ENCODE measurements around the gene MAPK1. TPM values are rescaled to one million over a fixed set of nuclear protein-coding genes. Genes with fewer than 3 reads are reported as not detected.
"Not testable (repeated sequence)": the region's sequence is repeated elsewhere in the genome, so short reads cannot be mapped to it uniquely, and the experiment has no call there.

The MAPK1 gene
- total RNA-seq, 4 donors from 2014 or later = 45.3 to 122 (median 75.2) TPM

DNA sequence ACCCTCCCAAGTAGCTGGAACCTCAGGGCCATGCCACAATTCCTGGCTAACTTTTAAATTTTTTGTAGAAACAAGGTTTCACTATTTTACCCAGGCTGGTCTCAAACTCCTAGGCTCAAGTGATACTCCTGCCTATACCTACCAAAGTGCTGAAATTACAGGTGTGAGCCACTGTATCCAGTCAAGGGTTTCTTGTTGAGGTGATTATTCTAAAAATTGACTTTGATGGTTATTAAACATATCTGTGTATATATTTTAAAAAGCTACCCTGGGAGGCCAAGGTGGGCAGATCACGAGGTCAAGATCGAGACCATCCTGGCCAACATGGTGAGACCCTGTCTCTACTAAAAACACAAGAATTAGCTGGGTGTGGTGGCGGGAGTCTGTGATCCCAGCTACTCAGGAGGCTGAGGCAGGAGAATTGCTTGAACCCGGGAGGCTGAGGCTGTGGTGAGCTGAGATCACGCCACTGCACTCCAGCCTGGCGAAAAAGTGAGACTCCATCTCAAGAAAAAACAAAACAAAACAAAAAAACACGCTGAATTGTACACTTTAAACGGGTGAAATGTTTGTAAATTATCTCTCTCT, 27.1 kb downstream of the MAPK1 start:
- DNase-seq = no peak
- H3K27me3 ChIP-seq = no peaks in the 10 kb centered on the region
- TF ChIP-seq, protein P1, sequence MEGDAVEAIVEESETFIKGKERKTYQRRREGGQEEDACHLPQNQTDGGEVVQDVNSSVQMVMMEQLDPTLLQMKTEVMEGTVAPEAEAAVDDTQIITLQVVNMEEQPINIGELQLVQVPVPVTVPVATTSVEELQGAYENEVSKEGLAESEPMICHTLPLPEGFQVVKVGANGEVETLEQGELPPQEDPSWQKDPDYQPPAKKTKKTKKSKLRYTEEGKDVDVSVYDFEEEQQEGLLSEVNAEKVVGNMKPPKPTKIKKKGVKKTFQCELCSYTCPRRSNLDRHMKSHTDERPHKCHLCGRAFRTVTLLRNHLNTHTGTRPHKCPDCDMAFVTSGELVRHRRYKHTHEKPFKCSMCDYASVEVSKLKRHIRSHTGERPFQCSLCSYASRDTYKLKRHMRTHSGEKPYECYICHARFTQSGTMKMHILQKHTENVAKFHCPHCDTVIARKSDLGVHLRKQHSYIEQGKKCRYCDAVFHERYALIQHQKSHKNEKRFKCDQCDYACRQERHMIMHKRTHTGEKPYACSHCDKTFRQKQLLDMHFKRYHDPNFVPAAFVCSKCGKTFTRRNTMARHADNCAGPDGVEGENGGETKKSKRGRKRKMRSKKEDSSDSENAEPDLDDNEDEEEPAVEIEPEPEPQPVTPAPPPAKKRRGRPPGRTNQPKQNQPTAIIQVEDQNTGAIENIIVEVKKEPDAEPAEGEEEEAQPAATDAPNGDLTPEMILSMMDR (IDR thresholded peaks at IDR 0.05) = no peak
- TF ChIP-seq POLR2A (IDR thresholded peaks at IDR 0.05) = no peak
- intact Hi-C loops (cut with DNase I; ENCODE audit: low total_unique reads) = no loop called here
- H3K4me3 ChIP-seq = no peak overlapping the region
- H3K4me1 ChIP-seq = no peaks in the 10 kb centered on the region
- no peak overlapping the region for H3K27ac ChIP-seq
- no peaks in the 10 kb centered on the region for H3K9me3 ChIP-seq
- H3K36me3 ChIP-seq = no peaks in the 10 kb centered on the region

- no peaks in the 10 kb centered on the region for H3K27me3 ChIP-seq
- no peaks in the 10 kb centered on the region for H3K36me3 ChIP-seq
- no peak for TF ChIP-seq POLR2A (IDR thresholded peaks at IDR 0.05)
- TF ChIP-seq, protein P1 (IDR thresholded peaks at IDR 0.05) = no peak
- no peak for DNase-seq
- H3K9me3 ChIP-seq = no peaks in the 10 kb centered on the region
- H3K27ac ChIP-seq = no peak overlapping the region
- no peak overlapping the region for H3K4me3 ChIP-seq
- H3K4me1 ChIP-seq = no peaks in the 10 kb centered on the region
- intact Hi-C loops (cut with DNase I; ENCODE audit: low total_unique reads) = no loop called here
These were observed 27.7 kb downstream of the MAPK1 start for GRCh38 chr22:21839765-21840140.

GRCh38 chr22:21839104-21839764, 28.2 kb downstream of the MAPK1 start:
- H3K27me3 ChIP-seq; H3K36me3 ChIP-seq; DNase-seq; intact Hi-C loops (cut with DNase I; ENCODE audit: low total_unique reads); H3K9me3 ChIP-seq; H3K4me3 ChIP-seq; H3K4me1 ChIP-seq: not testable (repeated sequence)
- peak overlapping the region; percentile 87 to 97 for H3K27ac ChIP-seq

GRCh38 chr22:21837248-21837979, 30.0 kb downstream of the MAPK1 start:
- TF ChIP-seq, protein P1 (IDR thresholded peaks at IDR 0.05) = no peak
- peak; percentile 15 to 26 for TF ChIP-seq POLR2A (IDR thresholded peaks at IDR 0.05)
- H3K4me1 ChIP-seq = no peaks in the 10 kb centered on the region
- intact Hi-C loops (cut with DNase I; ENCODE audit: low total_unique reads) = no loop called here
- H3K36me3 ChIP-seq = no peaks in the 10 kb centered on the region
- peak in 1 of 2 donors; percentile 53 for DNase-seq
- no peak overlapping the region for H3K4me3 ChIP-seq
- peak overlapping the region; percentile 87 to 97 for H3K27ac ChIP-seq
- no peaks in the 10 kb centered on the region for H3K9me3 ChIP-seq
- H3K27me3 ChIP-seq = no peaks in the 10 kb centered on the region

DNA sequence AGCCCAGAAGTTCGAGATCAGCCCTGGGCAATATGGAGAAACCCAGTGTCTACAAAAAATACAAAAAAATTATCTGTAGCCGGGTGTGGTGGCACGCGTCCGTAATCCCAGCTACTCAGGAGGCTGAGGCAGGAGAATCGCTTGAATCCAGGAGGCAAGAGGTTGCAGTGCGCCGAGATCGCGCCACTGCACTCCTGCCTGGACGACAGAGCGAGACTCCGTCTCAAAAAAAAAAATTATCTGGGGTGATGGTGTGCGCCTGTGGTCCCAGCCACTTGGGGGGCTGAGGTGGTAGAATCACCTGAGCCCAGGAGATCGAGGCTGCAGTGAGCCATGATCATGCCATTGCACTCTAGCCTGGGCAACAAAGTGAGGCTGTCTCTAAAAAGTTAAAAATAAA, 31.0 kb downstream of the MAPK1 start:
- intact Hi-C loops (cut with DNase I; ENCODE audit: low total_unique reads) = not testable (repeated sequence)
- H3K27ac ChIP-seq = peak overlapping the region; percentile 87 to 97

DNA sequence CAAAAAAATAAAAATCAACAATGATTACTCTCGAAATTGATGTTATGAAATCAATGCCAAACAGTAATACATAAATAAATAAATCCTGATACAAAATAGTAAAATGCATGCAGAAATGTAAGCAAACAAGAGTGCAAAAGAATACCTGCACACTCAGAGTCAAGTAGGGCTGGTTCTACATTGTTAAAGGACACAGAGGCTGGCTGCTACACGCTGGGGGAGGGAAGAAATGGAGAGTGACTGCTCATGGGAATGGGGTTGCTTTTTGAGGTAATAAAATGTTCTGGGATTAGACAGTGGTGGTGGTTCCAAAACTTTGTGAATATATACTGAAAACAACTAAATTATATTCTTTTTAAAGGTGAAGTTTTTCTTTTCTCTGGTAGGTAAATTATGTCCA, 32.1 kb downstream of the MAPK1 start:
- peak overlapping the region in 1 of 2 donors; percentile 97 for H3K27ac ChIP-seq
- no peaks in the 10 kb centered on the region for H3K9me3 ChIP-seq

More for the DNA sequence above, 31.0 kb downstream of the MAPK1 start:
- H3K4me3 ChIP-seq, H3K9me3 ChIP-seq, H3K36me3 ChIP-seq, H3K27me3 ChIP-seq, DNase-seq, H3K4me1 ChIP-seq: not testable (repeated sequence)

More for the DNA sequence above, 32.1 kb downstream of the MAPK1 start:
- H3K36me3 ChIP-seq = no peaks in the 10 kb centered on the region
- DNase-seq = no peak
- no peaks in the 10 kb centered on the region for H3K27me3 ChIP-seq
- H3K4me3 ChIP-seq = no peak overlapping the region
- no peak for TF ChIP-seq POLR2A (IDR thresholded peaks at IDR 0.05)
- TF ChIP-seq, protein P1 (IDR thresholded peaks at IDR 0.05) = no peak
- intact Hi-C loops (cut with DNase I; ENCODE audit: low total_unique reads) = no loop called here
- H3K4me1 ChIP-seq = no peaks in the 10 kb centered on the region

Data from uterus (tissue), 4 donors.